Upper lobe of left lung (tissue), 6 donors: ENCODE measurements around the gene MAN1C1. TPM values are rescaled to one million over a fixed set of nuclear protein-coding genes. Genes with fewer than 3 reads are reported as not detected.
"Not testable (repeated sequence)": the region's sequence is repeated elsewhere in the genome, so short reads cannot be mapped to it uniquely, and the experiment has no call there.

Source experiments
- ATAC-seq, 2 donors: fragments of 200-7000 bp; cut with Tn5 transposase; one replicate each; pipeline ENCODE4 v1.9.1; 2022; ENCODE audit warnings: mild to moderate bottlenecking in 2 of 2, moderate library complexity in 2 of 2; ENCODE audit not compliant: low FRiP score in 2 of 2
- DNase-seq, 2 donors: peaks; one replicate each; pipeline ENCODE4 v3.0.0-alpha.2; 2019 to 2020
- H3K27ac ChIP-seq, 4 donors: fragments of 200-600 bp; sonication (generic); one replicate each; pipeline ENCODE4 v1.5.1; 2016 to 2019
- H3K27me3 ChIP-seq, 4 donors: fragments of 200-600 bp; sonication (generic); one replicate each; pipeline ENCODE4 v1.5.1; 2017 to 2019
- H3K36me3 ChIP-seq, 4 donors: fragments of 200-600 bp; sonication (generic); one replicate each; pipeline ENCODE4 v1.5.1; 2016 to 2019
- H3K4me1 ChIP-seq, 4 donors: fragments of 200-600 bp; sonication (generic); one replicate each; pipeline ENCODE4 v1.5.1; 2018 to 2019
- H3K4me3 ChIP-seq, 4 donors: fragments of 200-600 bp; sonication (generic); one replicate each; pipeline ENCODE4 v1.5.1; 2017 to 2019; ENCODE audit warnings: mild to moderate bottlenecking in 2 of 4, moderate library complexity in 1 of 4
- H3K9me3 ChIP-seq, 4 donors: fragments of 200-600 bp; sonication (generic); one replicate each; pipeline ENCODE4 v1.5.1; 2018 to 2019
- EP300 ChIP-seq, 4 donors: sonication (generic); formaldehyde crosslinking; IDR thresholded peaks; one replicate each; pipeline ENCODE4 v1.5.1; 2017; ENCODE audit warnings: antibody characterized with exemption in 4 of 4, control low read depth in 2 of 4
- POLR2A ChIP-seq, 4 donors: fragments of 450-650 bp; IDR thresholded peaks; one replicate each; pipeline ENCODE4 v1.5.1; 2016 to 2017; ENCODE audit warnings: antibody characterized with exemption in 4 of 4, mild to moderate bottlenecking in 2 of 4
- POLR2AphosphoS5 ChIP-seq, 2 donors: sonication (generic); formaldehyde crosslinking; IDR thresholded peaks; one replicate each; pipeline ENCODE4 v1.5.1; 2017; ENCODE audit warnings: antibody characterized with exemption in 2 of 2
- WGBS, 2 donors: methylation state at CpG; one replicate each; pipeline ENCODE4 v1.1.5; 2017 to 2018; 5-methylcytosine and 5-hydroxymethylcytosine counted together
- total RNA-seq, 6 donors: library from RNA; depleted of rRNA in 4 of 6; stranded (reverse); fragments of >200 nt in 4 of 6; gene quantifications; one replicate each; pipeline versions ENCODE4 v1.1.0 to v1.2.1, GENCODE V29; 2016 to 2021
- TF ChIP-seq, protein P1 (sequence below), 6 experiments: fragments of 450-650 bp in 4 of 6; fragments of 200-600 bp in 2 of 6; sonication (generic) in 2 of 6; IDR thresholded peaks; one replicate each; pipeline ENCODE4 v1.5.1; 2016 to 2019; ENCODE audit warnings: antibody characterized with exemption in 6 of 6
- donor health status: DM: no; HTN: no; CAD: no; lungs with moderate emphysema.
- donor health status: DM: no; HTN: yes; CAD: no; lungs with severe emphysema.

Gene MAN1C1
- total RNA-seq, 6 donors from 2014 or later: 5.3 to 32.5 (median 16.2) TPM

DNA sequence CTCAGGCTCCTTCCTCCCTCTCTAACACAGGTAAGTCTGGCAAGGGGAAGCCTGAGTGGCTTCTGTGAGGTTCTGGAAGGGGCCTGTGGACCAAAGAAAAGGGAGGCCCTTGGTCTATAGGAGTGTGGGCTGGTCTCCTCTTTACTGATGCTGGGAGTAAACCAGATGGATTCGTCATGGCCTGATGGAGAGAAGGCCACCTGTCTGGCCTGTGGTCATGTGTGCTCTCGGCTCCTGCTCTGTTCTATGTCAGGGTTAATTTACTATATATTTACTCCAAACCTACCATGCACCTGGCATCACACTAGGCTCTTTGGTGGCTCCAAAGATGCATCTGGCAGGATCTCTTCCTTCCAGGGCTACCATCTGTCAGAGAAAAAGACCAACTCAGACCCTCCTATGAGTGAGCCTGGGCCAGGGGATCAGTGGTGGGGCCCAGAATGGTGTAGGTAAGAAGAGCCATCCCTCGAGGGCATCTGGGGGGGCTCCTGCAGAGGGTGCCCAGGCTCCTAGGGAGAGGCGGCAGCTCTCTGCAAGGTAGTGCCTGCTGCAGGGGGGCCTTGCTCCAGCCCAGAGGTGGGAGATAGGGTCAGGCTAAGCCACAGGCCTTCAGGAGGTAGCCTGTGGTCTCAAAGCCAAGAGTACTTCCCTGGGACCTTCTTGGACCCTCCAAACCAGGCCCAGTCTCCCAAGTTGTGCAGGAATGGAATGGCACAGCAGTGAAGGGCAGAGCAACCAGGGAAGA lies 115.2 kb downstream of the MAN1C1 start:
- Histone ChIP-seq H3K4me3 (no peak overlapping the region), H3K27me3 (no peaks in the 10 kb centered on the region), H3K9me3 (no peaks in the 10 kb centered on the region), H3K4me1 (peaks cover 22 to 36% (median 31%) of the 10 kb centered on the region in 4 donors), H3K36me3 (no peaks in the 10 kb centered on the region), H3K27ac (no peak overlapping the region)
- TF ChIP-seq, protein P1, sequence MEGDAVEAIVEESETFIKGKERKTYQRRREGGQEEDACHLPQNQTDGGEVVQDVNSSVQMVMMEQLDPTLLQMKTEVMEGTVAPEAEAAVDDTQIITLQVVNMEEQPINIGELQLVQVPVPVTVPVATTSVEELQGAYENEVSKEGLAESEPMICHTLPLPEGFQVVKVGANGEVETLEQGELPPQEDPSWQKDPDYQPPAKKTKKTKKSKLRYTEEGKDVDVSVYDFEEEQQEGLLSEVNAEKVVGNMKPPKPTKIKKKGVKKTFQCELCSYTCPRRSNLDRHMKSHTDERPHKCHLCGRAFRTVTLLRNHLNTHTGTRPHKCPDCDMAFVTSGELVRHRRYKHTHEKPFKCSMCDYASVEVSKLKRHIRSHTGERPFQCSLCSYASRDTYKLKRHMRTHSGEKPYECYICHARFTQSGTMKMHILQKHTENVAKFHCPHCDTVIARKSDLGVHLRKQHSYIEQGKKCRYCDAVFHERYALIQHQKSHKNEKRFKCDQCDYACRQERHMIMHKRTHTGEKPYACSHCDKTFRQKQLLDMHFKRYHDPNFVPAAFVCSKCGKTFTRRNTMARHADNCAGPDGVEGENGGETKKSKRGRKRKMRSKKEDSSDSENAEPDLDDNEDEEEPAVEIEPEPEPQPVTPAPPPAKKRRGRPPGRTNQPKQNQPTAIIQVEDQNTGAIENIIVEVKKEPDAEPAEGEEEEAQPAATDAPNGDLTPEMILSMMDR (IDR thresholded peaks at IDR 0.05): no peak
- no peak for TF ChIP-seq POLR2A (IDR thresholded peaks at IDR 0.05)
- TF ChIP-seq EP300 (IDR thresholded peaks at IDR 0.05): no peak
- TF ChIP-seq POLR2AphosphoS5 (IDR thresholded peaks at IDR 0.05): no peak
- ATAC-seq (no peak), DNase-seq (no peak)
- WGBS, 2 donors: 96 to 100% methylated on average over 3 to 4 of the region's 4 CpGs

DNA sequence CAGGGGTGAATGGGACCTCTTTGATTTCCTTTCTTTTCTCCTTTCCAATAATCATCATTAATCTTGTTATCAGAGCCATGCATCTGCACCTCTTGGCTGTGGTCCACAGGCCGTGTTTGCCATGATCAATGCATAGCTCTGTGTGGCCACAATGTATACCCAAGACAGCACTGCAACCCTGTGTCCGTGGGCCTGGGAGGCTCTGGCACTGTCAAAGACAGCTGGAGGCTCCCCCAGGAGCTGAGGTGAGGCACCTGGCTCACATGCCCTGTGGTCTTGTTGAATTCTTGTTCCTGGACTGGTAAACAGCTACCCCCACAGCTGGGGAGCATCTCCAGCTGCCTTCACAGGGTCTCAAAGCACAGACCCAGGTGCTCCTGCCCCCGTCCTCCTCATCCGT lies 116.2 kb downstream of the MAN1C1 start:
- WGBS, 2 donors: 93% methylated on average over 4 of the region's 4 CpGs
- H3K27ac ChIP-seq: no peak overlapping the region
- TF ChIP-seq POLR2A (IDR thresholded peaks at IDR 0.05): no peak
- TF ChIP-seq, protein P1 (IDR thresholded peaks at IDR 0.05): no peak
- TF ChIP-seq POLR2AphosphoS5 (IDR thresholded peaks at IDR 0.05): no peak
- TF ChIP-seq EP300 (IDR thresholded peaks at IDR 0.05): no peak
- no peaks in the 10 kb centered on the region for H3K9me3 ChIP-seq
- H3K4me3 ChIP-seq: no peak overlapping the region
- H3K4me1 ChIP-seq: peaks cover 17 to 37% (median 29%) of the 10 kb centered on the region in 4 donors
- no peak for DNase-seq
- no peaks in the 10 kb centered on the region for H3K36me3 ChIP-seq
- ATAC-seq: no peak
- no peaks in the 10 kb centered on the region for H3K27me3 ChIP-seq

DNA sequence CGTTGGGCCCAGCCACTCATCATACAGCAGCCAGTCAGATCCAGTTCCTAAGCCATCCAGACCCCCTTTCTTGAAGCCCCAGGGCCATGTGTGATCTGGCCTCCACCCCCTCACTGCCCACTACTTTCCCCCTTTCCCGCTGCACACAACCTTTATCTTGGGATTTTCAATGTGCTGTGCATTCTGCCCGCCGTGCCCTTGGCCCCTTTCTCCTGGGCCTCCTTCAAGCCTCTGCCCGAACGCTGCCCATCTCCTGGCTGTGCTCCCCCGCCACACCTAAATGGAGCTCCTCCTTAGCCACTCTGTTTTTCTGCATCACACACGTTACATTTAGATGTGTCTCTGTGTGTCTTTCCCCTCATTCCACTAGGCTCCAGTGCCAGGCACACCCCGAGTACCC lies 116.7 kb downstream of the MAN1C1 start:
- no peak for DNase-seq
- Histone ChIP-seq H3K9me3 (no peaks in the 10 kb centered on the region), H3K4me1 (peaks cover 13 to 32% (median 25%) of the 10 kb centered on the region in 4 donors), H3K4me3 (no peak overlapping the region), H3K27ac (no peak overlapping the region), H3K27me3 (no peaks in the 10 kb centered on the region), H3K36me3 (no peaks in the 10 kb centered on the region)
- WGBS, 2 donors: 97% methylated on average over 9 of the region's 9 CpGs
- ATAC-seq: no peak
- TF ChIP-seq EP300 (IDR thresholded peaks at IDR 0.05) (no peak), POLR2AphosphoS5 (IDR thresholded peaks at IDR 0.05) (no peak), POLR2A (IDR thresholded peaks at IDR 0.05) (no peak)
- TF ChIP-seq, protein P1 (IDR thresholded peaks at IDR 0.05): no peak

DNA sequence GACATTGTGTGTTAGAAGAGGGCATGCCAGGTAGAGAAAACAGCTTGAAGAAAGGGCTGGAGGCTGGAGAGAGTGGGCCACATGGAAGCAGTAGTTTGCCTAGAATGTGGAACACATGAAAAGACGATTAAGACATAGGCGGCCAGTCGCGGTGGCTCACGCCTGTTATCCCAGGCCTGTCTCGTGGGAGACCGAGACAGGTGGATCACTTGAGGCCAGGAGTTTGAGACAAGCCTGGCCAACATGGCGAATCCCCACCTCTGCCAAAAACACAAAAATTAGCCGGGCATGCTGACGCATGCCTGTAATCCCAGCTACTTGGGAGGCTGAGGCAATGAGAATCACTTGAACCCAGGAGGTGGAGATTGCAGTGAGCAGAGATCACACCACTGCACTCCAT lies 118.4 kb downstream of the MAN1C1 start:
- WGBS, 2 donors: 89 to 96% methylated on average over 8 to 9 of the region's 10 CpGs
- H3K4me1 ChIP-seq: peaks cover 13 to 28% (median 20%) of the 10 kb centered on the region in 4 donors
- DNase-seq, H3K4me3 ChIP-seq, H3K27me3 ChIP-seq, H3K36me3 ChIP-seq, H3K9me3 ChIP-seq, ATAC-seq, H3K27ac ChIP-seq: not testable (repeated sequence)

DNA sequence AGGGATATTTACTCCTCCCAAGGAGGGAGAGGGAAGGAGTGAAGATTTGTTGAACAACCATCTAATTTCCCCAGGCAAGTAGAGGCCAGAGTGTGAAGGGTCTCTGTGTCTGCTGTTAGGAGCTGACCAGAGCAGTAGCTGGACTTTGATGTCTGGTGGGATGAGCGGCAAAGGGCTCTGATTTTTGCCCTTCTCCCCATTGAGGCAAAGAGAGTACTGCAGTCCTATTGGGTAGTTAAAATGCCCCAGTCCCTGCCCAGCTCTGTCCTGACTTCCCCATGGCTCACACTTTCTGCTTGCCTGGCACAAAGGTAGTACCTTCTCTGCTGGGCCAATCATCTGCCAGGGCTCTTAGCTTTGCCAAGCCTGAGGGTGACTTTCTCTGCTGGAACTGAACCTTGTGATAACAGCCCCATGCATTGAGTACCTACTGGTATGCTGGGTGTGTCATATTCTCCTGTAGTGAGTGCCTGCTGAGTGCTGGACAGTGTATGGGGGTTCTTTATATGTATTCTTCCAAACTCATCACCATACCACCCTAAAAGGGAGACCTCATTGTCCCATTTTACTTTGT lies 119.5 kb downstream of the MAN1C1 start:
- WGBS, 2 donors: 92 to 100% methylated on average over 1 of the region's 1 CpG
- DNase-seq: peak in 1 of 2 donors; percentile 32
- ATAC-seq: peak in 1 of 2 donors; percentile 56
- Histone ChIP-seq H3K27me3 (no peaks in the 10 kb centered on the region), H3K4me1 (peaks cover 2 to 18% (median 11%) of the 10 kb centered on the region in 4 donors), H3K27ac (no peak overlapping the region), H3K36me3 (no peaks in the 10 kb centered on the region), H3K9me3 (no peaks in the 10 kb centered on the region), H3K4me3 (no peak overlapping the region)
- TF ChIP-seq EP300 (IDR thresholded peaks at IDR 0.05) (no peak), POLR2AphosphoS5 (IDR thresholded peaks at IDR 0.05) (no peak), POLR2A (IDR thresholded peaks at IDR 0.05) (no peak)
- TF ChIP-seq, protein P1 (IDR thresholded peaks at IDR 0.05): no peak
